Activated T-helper 2 cell treated with anti-CD3 and anti-CD28 coated beads, Interferon-gamma antibody, Interleukin-2, Interleukin-4, amounts not matched to agents 10 μg/mL and 5 μg/mL and 100 μg/mL, durations not matched to agents 14 hours and 24 hours and 36 hours (primary cell): ENCODE results near the gene F13B. TPM values are rescaled to one million over a fixed set of nuclear protein-coding genes. Genes with fewer than 3 reads are reported as not detected.

Experiments
- DNase-seq: peaks from one replicate; pipeline ENCODE4 v3.0.0; 2021; ENCODE audit warnings: low spot score
- H3K27ac Mint-ChIP-seq: one replicate; pipeline ENCODE4 v1.8.0; 2021; ENCODE audit warnings: mixed read lengths
- H3K27me3 Mint-ChIP-seq: one replicate; pipeline ENCODE4 v1.8.0; 2021; ENCODE audit warnings: low read depth, mixed read lengths
- H3K36me3 Mint-ChIP-seq: one replicate; pipeline ENCODE4 v1.8.0; 2021; ENCODE audit warnings: low read depth, mixed read lengths
- H3K4me1 Mint-ChIP-seq: one replicate; pipeline ENCODE4 v1.8.0; 2021; ENCODE audit warnings: low read depth, mixed read lengths
- H3K4me3 Mint-ChIP-seq: one replicate; pipeline ENCODE4 v1.8.0; 2021; ENCODE audit warnings: low read depth, mild to moderate bottlenecking, moderate library complexity, mixed read lengths
- H3K9me3 Mint-ChIP-seq: one replicate; pipeline ENCODE4 v1.8.0; 2021; ENCODE audit warnings: mixed read lengths
- intact Hi-C: fragments of 100-400 bp; cut with micrococcal nuclease; formaldehyde crosslinking; loops from one replicate; pipeline ENCODE4 v1.15.1; 2023
- total RNA-seq: library from RNA; stranded (reverse); gene quantifications from 2 replicates; pipeline ENCODE4 v1.2.3, GENCODE V29; 2022

The F13B gene
- total RNA-seq, 1 donor from 2014 or later: not detected

- H3K4me3 Mint-ChIP-seq: no peak overlapping the region
- peaks cover 4% of the 10 kb centered on the region for H3K27me3 Mint-ChIP-seq
- intact Hi-C loops: no loop called here
- no peak for DNase-seq
- H3K27ac Mint-ChIP-seq: no peak overlapping the region
- peaks cover 57% of the 10 kb centered on the region for H3K36me3 Mint-ChIP-seq
- no peaks in the 10 kb centered on the region for H3K4me1 Mint-ChIP-seq
- peaks cover 33% of the 10 kb centered on the region for H3K9me3 Mint-ChIP-seq
These were observed 14.2 kb upstream of the F13B start for GRCh38 chr1:197081117-197081753.

DNA sequence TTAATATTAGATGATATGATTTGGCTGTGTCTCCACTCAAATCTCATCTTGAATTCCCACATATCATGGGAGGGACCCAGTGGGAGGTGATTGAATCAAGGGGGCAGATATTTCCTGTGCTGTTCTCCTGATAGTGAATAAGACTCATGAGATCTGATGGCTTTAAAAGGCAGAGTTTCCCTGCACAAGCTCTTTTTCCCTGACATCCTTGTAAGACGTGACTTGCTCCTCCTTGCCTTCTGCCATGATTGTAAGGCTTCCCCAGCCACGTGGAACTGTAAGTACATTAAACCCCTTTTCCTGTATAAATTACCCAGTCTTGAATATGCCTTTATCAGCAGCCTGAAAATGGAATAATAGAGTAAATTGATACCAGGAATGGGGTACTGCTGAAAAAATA is 13.3 kb upstream of the F13B start:
- H3K9me3 Mint-ChIP-seq: peaks cover 33% of the 10 kb centered on the region
- H3K27me3 Mint-ChIP-seq: peaks cover 8% of the 10 kb centered on the region
- no peak overlapping the region for H3K27ac Mint-ChIP-seq
- DNase-seq: no peak
- peaks cover 48% of the 10 kb centered on the region for H3K36me3 Mint-ChIP-seq
- intact Hi-C loops: no loop called here
- H3K4me1 Mint-ChIP-seq: no peaks in the 10 kb centered on the region
- no peak overlapping the region for H3K4me3 Mint-ChIP-seq

DNA sequence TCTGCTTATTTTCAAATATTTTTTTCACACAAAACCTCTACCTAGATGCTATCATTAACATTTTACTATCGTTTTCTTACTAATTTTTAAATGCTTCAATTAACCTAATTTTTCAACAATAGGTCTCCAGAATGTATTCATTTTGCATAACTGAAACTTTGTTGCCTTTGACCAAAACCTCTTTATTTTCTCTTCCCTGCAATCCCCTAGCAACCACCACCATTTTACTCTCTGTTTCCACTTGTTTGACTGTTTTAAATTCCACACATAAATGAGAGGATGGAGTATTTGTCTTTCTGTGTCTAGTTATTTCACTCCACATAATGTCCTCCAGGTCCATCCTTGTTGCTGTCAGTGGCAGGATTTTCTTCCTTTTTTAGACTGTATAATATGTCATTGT is 9.5 kb upstream of the F13B start:
- Mint-ChIP-seq H3K27ac (no peak overlapping the region), H3K27me3 (peaks cover 13% of the 10 kb centered on the region), H3K4me1 (no peaks in the 10 kb centered on the region), H3K4me3 (no peak overlapping the region), H3K36me3 (peaks cover 12% of the 10 kb centered on the region), H3K9me3 (peaks cover 13% of the 10 kb centered on the region)
- intact Hi-C loops: no loop called here
- no peak for DNase-seq

- Mint-ChIP-seq H3K36me3 (no peaks in the 10 kb centered on the region), H3K27ac (no peak overlapping the region), H3K27me3 (peaks cover 13% of the 10 kb centered on the region), H3K9me3 (peaks cover 5% of the 10 kb centered on the region), H3K4me1 (no peaks in the 10 kb centered on the region), H3K4me3 (no peak overlapping the region)
- intact Hi-C loops: no loop called here
- no peak for DNase-seq
These were observed 6.9 kb upstream of the F13B start for GRCh38 chr1:197073978-197074377.

GRCh38 chr1:197067457-197067818 is 378 bp upstream of the F13B start:
- H3K4me3 Mint-ChIP-seq: no peak overlapping the region
- no peak overlapping the region for H3K27ac Mint-ChIP-seq
- H3K27me3 Mint-ChIP-seq: peaks cover 3% of the 10 kb centered on the region
- H3K9me3 Mint-ChIP-seq: peaks cover 5% of the 10 kb centered on the region
- H3K4me1 Mint-ChIP-seq: peaks cover 3% of the 10 kb centered on the region
- no peaks in the 10 kb centered on the region for H3K36me3 Mint-ChIP-seq
- no peak for DNase-seq
- intact Hi-C loops: no loop called here

GRCh38 chr1:197066277-197066676 is 783 bp downstream of the F13B start:
- Mint-ChIP-seq H3K4me1 (peaks cover 6% of the 10 kb centered on the region), H3K27ac (no peak overlapping the region), H3K27me3 (peaks cover 3% of the 10 kb centered on the region), H3K4me3 (no peak overlapping the region), H3K9me3 (peaks cover 5% of the 10 kb centered on the region), H3K36me3 (no peaks in the 10 kb centered on the region)
- no peak for DNase-seq
- intact Hi-C loops: no loop called here

DNA sequence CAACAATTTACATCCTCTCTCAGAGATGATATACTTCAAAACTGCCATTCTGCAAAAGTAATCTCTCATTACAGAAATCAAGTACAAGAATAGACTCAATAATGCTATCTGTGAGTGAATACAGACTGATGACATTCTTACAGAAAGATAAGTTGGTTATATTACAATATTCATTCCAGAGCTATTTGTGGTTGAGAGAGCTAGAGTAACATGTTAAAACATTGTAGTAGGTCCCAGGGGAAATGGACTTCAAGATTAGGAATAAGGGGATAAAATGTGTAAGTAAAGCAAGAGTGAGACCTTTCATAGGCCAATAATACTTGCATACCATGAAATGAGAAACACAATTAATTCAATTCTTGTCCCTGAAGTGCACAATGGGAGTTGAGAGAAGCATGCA is 1.5 kb downstream of the F13B start:
- DNase-seq: no peak
- Mint-ChIP-seq H3K27me3 (peaks cover 3% of the 10 kb centered on the region), H3K9me3 (peaks cover 5% of the 10 kb centered on the region), H3K36me3 (no peaks in the 10 kb centered on the region), H3K4me3 (no peak overlapping the region), H3K4me1 (peaks cover 6% of the 10 kb centered on the region), H3K27ac (no peak overlapping the region)
- intact Hi-C loops: no loop called here

DNA sequence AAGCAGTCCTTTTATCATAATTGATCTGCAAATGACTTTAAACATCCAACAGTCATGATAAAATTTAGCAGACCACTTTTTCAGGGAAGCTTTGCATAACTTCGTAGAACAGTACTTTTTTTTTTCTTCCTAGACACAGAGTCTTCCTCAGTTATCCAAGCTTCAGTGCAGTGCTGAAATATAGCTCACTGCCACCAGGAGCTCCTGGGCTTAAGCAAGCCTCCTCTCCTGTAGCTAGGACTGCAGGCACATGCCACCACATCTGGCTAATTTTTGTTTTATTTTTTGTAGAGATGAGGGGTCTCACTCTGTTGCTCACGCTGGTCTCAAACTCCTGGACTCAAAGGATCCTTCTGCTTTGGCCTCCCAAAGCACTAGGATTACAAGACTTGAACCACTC is 3.8 kb downstream of the F13B start:
- peaks cover 6% of the 10 kb centered on the region for H3K4me1 Mint-ChIP-seq
- H3K36me3 Mint-ChIP-seq: no peaks in the 10 kb centered on the region
- no peaks in the 10 kb centered on the region for H3K9me3 Mint-ChIP-seq
- no peak overlapping the region for H3K4me3 Mint-ChIP-seq
- H3K27ac Mint-ChIP-seq: no peak overlapping the region
- no peak for DNase-seq
- intact Hi-C loops: no loop called here
- peaks cover 7% of the 10 kb centered on the region for H3K27me3 Mint-ChIP-seq

- Mint-ChIP-seq H3K36me3 (no peaks in the 10 kb centered on the region), H3K9me3 (no peaks in the 10 kb centered on the region), H3K4me3 (no peak overlapping the region), H3K27me3 (peaks cover 7% of the 10 kb centered on the region), H3K4me1 (peaks cover 6% of the 10 kb centered on the region), H3K27ac (no peak overlapping the region)
- intact Hi-C loops: no loop called here
- no peak for DNase-seq
These were observed 4.4 kb downstream of the F13B start for GRCh38 chr1:197062692-197063091.

- no peaks in the 10 kb centered on the region for H3K27me3 Mint-ChIP-seq
- no peak for DNase-seq
- H3K4me3 Mint-ChIP-seq: no peak overlapping the region
- no peaks in the 10 kb centered on the region for H3K36me3 Mint-ChIP-seq
- intact Hi-C loops: no loop called here
- no peak overlapping the region for H3K27ac Mint-ChIP-seq
- H3K4me1 Mint-ChIP-seq: no peaks in the 10 kb centered on the region
- no peaks in the 10 kb centered on the region for H3K9me3 Mint-ChIP-seq
These were observed 18.0 kb downstream of the F13B start for GRCh38 chr1:197049100-197049499.

- Mint-ChIP-seq H3K27me3 (no peaks in the 10 kb centered on the region), H3K36me3 (no peaks in the 10 kb centered on the region), H3K9me3 (no peaks in the 10 kb centered on the region), H3K27ac (no peak overlapping the region), H3K4me1 (no peaks in the 10 kb centered on the region), H3K4me3 (no peak overlapping the region)
- intact Hi-C loops: no loop called here
- DNase-seq: no peak
These were observed 24.3 kb downstream of the F13B start for GRCh38 chr1:197042676-197043341.

GRCh38 chr1:197041486-197042353 is 25.3 kb downstream of the F13B start:
- Mint-ChIP-seq H3K4me1 (no peaks in the 10 kb centered on the region), H3K9me3 (no peaks in the 10 kb centered on the region), H3K27me3 (no peaks in the 10 kb centered on the region), H3K27ac (no peak overlapping the region), H3K4me3 (no peak overlapping the region), H3K36me3 (no peaks in the 10 kb centered on the region)
- no peak for DNase-seq
- intact Hi-C loops: no loop called here

DNA sequence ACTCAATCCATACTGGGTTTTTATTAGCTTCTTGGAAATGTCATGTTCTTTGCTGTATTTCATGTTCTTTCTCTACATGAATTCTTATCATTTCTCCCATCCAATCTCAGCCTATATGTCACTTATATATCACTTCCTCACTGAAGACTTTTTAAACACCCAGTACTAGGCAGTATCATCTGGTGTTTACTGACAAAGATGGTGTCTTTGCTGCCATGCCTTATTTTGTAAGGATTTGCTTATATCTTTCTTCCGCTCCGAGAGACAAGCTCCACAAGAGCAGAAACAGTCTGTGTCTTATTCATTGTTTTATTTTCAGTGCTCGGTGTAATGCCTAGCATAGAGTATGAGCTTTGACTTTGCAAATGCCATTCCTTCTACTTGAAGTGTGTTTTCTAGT is 30.2 kb downstream of the F13B start:
- intact Hi-C loops: no loop called here
- no peak for DNase-seq
- Mint-ChIP-seq H3K27ac (no peak overlapping the region), H3K4me3 (no peak overlapping the region), H3K36me3 (no peaks in the 10 kb centered on the region), H3K9me3 (no peaks in the 10 kb centered on the region), H3K4me1 (no peaks in the 10 kb centered on the region), H3K27me3 (no peaks in the 10 kb centered on the region)
